Bone marrow (tissue), 2 donors: ENCODE measurements around the gene SDF2.
A peak's percentile ranks its signal among the peaks of the same experiment; 100 is the strongest.
"Not testable (repeated sequence)": the region's sequence is repeated elsewhere in the genome, so short reads cannot be mapped to it uniquely, and the experiment has no call there.

Experiments
- DNase-seq, 2 donors: peaks; one replicate each; lab custom pipeline; 2025; lab: John Stamatoyannopoulos, UW

SDF2 gene

GRCh38 chr17:28684963-28685362, 23.3 kb upstream of the SDF2 start:
- no peak for DNase-seq

DNA sequence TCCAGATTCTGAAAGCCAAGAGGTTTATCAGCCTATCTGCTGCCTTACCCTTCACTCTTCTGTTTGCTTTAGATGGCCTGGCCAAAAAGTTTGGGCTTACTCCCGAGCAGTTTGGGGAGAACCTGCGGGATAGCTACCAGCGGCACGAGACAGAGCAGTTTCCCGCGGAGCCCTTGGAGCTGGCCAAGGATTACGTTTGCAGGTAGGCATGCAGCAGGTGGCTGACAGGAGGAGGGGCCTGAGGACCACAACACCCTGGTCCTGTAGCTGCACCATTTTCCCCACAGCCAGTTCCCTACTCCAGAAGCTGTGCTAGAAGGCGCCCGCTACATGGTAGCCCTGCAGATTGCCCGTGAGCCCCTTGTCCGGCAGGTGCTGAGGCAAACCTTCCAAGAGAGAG, 20.9 kb upstream of the SDF2 start:
- DNase-seq: no peak

GRCh38 chr17:28675980-28676379, 14.3 kb upstream of the SDF2 start:
- no peak for DNase-seq

- no peak for DNase-seq
Observed at GRCh38 chr17:28675490-28675889, 13.8 kb upstream of the SDF2 start.

GRCh38 chr17:28669918-28670317, 8.2 kb upstream of the SDF2 start:
- DNase-seq: no peak

DNA sequence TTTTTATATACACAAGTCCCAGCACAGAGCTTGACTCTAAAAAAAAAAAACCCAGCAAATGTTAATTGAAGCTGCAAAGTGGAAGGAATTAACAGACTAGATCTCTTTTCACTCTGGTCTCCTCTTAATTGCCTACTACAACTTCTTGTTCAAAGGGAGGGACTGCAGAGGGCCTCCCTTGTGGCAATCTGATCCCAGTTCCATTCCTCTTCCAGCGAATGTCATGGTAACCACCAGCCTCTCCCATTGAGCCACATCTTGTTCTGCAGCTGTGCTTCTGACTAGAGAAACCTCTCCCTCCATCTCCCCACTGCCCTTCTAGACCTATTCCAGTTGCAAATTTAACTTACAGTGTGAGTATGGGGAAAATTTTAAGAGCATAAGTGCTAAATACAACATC, 6.2 kb upstream of the SDF2 start:
- DNase-seq: no peak

DNA sequence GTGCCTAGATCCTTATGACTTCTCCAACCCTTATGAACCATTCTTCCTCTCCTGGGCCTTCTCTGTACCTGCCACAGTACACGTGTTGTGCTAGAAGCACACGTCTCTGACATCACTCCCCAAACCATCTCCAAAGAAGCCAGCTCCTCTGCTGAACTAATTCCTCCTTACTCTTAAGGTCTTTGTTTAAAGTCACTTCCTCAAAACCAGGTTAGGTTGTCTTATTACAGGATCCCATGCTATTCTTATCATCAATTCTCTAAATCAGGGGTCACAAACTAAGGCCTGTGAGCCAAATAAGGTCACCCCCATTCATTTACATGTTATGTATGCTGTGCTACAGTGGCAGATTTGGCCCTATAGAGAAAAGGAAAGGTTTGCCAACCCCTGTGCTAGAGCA, 4.3 kb upstream of the SDF2 start:
- no peak for DNase-seq

- no peak for DNase-seq
Observed at GRCh38 chr17:28663723-28664122, 2.0 kb upstream of the SDF2 start.

GRCh38 chr17:28662527-28662829, 772 bp upstream of the SDF2 start:
- no peak for DNase-seq

DNA sequence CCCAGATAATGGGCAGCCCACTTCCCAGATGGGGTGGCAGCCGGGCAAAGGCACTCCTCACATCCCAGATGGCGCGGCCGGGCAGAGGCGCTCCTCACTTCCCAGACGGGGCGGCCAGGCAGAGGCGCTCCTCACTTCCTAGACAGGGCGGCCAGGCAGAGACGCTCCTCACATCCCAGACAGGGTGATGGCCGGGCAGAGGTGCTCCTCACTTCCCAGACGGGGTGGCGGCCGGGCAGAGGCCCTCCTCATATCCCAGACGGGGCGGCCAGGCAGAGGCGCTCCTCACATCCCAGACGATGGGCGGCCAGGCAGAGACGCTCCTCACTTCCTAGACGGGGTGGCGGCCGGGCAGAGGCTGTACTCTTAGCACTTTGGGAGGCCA, 2.2 kb downstream of the SDF2 start:
- DNase-seq: not testable (repeated sequence)

- not testable (repeated sequence) for DNase-seq
Observed at GRCh38 chr17:28658766-28659496, 2.8 kb downstream of the SDF2 start.

DNA sequence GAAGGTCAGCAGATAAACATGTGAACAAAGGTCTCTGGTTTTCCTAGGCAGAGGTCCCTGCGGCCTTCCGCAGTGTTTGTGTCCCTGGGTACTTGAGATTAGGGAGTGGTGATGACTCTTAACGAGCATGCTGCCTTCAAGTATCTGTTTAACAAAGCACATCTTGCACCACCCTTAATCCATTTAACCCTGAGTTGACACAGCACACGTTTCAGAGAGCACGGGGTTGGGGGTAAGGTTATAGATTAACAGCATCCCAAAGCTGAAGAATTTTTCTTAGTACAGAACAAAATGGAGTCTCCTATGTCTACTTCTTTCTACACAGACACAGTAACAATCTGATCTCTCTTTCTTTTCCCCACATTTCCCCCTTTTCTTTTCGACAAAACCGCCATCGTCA, 3.4 kb downstream of the SDF2 start:
- DNase-seq: not testable (repeated sequence)

- DNase-seq: no peak
Observed at GRCh38 chr17:28657756-28658155, 4.0 kb downstream of the SDF2 start.

GRCh38 chr17:28655160-28655559, 6.5 kb downstream of the SDF2 start:
- no peak for DNase-seq

- no peak for DNase-seq
Observed at GRCh38 chr17:28648698-28649097, 13.0 kb downstream of the SDF2 start.

DNA sequence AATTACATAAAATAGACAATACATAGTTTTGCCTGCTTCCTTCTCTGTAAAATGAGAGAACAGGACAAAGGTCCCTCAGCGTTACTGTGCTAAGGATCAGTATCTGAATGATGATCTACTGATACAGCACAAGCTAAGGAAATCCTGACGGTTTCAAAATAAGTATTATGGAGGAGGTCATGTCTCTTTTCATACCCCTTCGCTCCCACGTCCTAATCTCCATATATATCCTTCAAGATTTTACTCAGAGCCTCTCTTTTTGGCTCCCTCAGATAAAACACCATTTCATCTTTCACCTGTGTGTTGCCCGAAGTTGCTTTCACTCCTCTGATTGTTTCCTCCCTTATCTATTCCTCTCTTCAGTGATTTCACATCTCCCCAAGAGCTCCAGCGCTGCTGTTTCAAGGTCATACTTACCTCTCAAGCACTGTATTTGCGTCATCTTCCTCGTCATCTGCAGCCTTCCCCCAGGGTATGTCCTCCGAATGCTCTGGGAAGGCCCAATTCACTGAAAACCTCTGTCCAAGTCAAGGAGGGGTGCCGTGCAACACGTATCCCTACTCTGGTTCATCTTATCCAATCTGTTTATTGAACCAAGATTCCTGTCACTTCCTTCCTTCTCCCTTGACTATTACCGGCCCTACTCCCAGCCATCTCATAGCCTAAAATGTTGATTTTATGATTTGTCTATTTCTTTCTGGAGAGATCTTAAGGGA, 15.5 kb downstream of the SDF2 start:
- no peak for DNase-seq

GRCh38 chr17:28645576-28645939, 16.1 kb downstream of the SDF2 start:
- no peak for DNase-seq

GRCh38 chr17:28644787-28645575, 16.7 kb downstream of the SDF2 start, which contains the start of gene BLTP2:
Gene BLTP2 (minus strand): TSS chr17:28645158. CDS start chr17:28645056, 102 bp downstream.
- peak; percentile 87 to 93 for DNase-seq

- peak in 1 of 2 donors; percentile 43 for DNase-seq
Observed at GRCh38 chr17:28643983-28644786, 17.5 kb downstream of the SDF2 start.

DNA sequence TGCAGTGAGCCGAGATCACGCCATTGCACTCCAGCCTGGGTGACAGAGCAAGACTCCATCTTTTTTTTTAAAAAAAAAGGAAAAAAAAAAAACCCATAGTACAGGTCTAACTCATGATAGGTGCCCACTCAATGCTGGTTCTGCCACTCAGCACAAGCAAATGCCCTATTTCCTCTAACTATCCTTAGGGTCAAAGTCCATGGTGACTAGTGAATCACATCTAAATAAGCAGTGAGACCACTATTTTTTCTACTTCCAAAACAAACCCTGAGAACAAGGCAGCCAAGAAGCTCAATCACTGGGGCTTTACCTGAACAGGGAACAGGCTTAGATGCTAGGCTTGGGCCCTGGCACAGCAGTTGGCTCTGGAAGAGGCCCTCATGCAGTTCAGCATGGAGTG, 20.1 kb downstream of the SDF2 start:
- DNase-seq: no peak

DNA sequence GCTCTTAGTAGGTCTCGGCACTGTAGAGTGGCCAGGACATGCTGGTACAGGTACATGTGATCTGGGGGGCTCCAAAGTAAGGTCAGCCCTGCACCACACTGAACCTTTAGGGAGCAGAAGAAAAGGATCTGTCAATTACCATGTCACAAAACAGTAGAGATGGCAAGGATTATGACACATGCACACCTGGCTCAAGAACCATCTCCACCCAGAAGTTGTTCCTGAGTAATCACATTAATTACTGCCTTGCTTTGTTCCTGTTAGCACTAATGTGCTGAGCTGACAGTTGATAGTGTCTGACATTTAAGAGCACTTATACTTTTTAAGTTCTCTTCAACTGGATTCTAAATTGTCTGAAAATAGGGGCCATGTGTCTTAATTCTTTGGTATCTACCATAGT, 26.2 kb downstream of the SDF2 start:
- DNase-seq: no peak

DNA sequence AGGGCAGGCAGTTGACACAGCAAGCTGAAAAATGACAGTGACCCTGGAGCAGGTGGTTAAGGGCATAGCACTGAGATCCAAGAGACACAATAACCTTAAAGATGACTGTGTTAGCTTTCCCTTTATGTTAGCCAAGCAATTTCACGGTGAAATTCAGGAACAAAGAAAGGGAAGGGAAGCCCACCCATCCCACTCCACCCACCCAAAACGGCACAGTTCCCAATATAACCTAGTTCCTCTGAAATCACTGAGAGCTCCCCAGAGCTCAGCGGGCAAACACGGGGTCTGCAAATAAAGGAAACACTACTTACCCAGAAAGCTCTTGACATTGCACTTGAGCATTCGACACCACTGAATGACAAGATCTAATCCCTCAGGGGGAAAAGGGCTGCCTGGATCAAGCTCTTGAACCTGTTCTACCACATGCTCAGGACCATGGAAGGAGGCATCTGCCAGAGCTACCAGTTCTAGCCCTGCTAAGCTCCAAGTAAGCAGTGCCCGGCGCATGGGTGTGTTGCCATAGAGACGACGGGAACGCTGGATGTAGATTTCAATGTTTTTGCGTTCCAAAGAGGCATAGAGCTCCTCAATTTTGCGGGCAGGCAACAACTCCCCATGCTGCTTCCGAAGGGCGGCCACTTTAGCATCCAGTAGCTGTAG, 27.4 kb downstream of the SDF2 start:
- DNase-seq: no peak
